T1000 (cell line): Measurements from ENCODE around the gene SYT5.

Source experiments
- DNase-seq: peaks from one replicate; lab custom pipeline; 2025; ENCODE audit warnings: mixed read lengths; lab: John Stamatoyannopoulos, UW

Gene SYT5

DNA sequence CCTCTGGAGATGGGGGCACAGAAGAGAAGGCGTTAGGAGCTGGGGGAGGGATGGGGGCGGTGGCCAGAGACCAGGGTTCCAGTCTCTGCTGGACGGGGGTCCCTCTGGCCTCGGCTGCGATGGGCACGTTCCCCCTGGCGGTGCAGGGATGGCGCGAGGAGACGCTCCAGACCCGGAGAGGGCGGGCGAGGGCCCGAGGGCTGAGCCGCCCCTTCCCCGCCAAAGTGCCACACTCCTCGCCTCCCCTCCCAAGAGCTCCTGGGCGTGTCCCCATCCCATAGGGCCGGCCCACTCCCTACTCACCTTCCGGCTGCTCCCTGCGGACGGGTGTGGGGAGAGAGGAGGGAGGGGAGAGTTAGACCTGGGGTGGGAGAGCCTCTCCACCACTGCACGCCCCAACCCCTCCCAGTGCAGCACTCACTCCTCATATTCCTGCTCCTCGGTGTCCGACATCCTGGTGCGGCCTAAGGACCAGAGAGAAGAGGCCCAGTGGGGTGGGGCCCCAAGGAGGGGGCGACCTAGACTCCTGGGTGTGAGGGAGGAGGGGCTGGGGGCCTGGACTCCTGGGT, 33.3 kb downstream of the SYT5 start:
- no peak for DNase-seq

GRCh38 chr19:55146078-55146704, 33.9 kb downstream of the SYT5 start:
- DNase-seq = no peak

DNA sequence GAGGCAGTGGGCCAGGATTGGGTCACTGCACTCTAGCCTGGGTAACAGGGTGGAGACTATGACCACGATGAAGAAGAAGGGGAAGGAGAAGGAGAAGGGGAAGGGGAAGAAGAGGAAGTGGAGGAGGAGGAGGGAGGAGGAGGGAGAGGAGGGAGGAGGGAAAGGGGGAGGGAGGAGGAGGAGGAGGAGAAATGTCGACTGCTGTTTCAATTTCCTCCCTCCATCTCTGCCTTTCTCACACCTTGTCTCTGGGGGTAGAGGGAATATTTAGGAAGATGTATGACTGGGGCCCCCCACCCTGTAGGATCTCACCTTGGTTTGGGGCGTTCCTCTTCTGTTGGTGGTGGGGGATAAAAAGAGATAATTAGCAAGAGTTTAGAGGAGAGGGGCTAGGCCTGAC, 34.9 kb downstream of the SYT5 start:
- DNase-seq = no peak

DNA sequence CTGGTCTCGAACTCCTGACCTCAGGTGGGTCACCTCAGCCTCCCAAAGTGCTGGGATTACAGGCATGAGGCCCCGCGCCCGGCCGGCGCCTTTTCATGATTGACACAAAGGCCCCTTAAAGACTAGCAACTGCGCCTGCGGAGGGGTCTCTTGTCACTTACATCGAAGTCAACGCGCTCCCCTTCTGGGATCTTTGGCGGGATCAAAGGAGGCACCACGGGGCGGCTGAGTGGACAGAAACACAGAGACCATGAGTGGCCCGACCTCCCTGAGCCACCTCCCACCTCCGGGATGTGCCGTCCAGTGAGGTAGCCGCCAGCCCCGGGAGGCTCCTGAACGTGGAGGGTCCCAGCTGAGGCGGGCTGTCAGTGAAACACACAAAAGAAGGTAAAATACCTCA, 38.4 kb downstream of the SYT5 start:
- DNase-seq = no peak

GRCh38 chr19:55137915-55138314, 42.2 kb downstream of the SYT5 start:
- DNase-seq = no peak

DNA sequence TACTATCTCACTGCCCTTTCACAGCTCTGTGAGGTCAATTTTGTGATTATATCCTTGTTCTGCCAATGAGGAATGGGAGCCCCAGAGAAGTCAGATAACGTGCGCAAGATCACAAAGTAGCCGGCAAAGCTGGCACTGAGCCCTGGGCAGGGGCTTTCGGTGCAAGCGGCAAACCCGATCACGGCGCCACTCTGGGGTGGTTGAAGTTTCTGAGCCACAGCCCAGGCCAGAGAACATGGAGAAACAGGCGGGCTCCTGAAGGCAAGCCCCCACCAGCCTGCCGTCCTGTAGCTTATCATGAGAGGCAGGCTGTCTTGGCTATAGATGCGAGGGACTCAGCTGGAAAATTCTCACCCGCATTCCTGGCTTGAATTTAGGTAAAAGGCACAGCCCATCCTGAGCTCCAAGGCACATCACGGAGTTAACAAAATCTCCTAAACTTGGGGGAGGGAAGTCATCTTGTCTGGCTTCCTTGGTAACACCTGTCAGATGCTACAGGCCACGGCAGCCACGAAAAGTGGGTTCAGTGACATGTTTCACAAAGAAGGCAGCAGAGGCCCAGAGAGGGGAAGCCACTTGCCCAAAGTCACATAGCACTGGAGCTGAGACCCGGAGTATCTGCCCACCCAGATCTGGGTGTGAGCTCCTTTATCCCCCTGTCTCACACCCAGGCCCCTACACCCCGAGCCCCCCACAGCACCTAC, 43.5 kb downstream of the SYT5 start:
- DNase-seq = no peak

DNA sequence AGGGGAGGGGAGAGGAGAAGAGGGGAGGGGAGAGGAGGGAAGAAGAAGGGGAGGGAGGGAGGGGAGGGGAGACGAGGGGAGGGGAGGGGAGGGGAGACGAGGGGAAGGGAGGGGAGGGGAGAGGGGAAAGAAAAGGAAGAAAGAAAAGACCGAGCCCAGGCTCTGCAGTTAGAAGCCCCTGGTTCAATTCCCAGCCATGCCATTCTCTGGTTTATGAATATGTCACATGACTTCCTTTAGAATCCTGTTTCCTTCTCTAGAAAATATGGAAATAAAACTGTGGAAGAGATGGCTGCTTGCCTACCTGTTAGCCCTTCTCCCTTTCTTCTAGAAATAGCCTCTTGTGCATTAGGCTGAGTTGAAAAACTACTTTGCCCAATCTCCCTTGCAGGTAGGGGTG, 45.4 kb downstream of the SYT5 start:
- DNase-seq = no peak

- no peak for DNase-seq
Measured at GRCh38 chr19:55133639-55134444, 46.2 kb downstream of the SYT5 start.

- no peak for DNase-seq
Measured at GRCh38 chr19:55132453-55133129, 47.5 kb downstream of the SYT5 start.

GRCh38 chr19:55131421-55131820, 48.7 kb downstream of the SYT5 start:
- no peak for DNase-seq
